ENCODE measurements around the gene GPR39. TPM values are rescaled to one million over a fixed set of nuclear protein-coding genes. Genes with fewer than 3 reads are reported as not detected.

GPR39 gene
- total RNA-seq, 1 experiment from 2014 or later = 20.9 TPM

GRCh38 chr2:132373391-132374135, 43.0 kb upstream of the GPR39 start:
- no TSS peak for BruUV-seq (replicated peaks)
- Histone ChIP-seq H3K9me3 (ENCODE audit: insufficient read depth, low read depth) (no peaks in the 10 kb centered on the region; the same call in 1 of the 2 replicates), H3K4me1 (replicated peaks; ENCODE audit: insufficient read depth) (peaks cover 28% of the 10 kb centered on the region), H3K4me3 (no peak overlapping the region), H4K20me1 (ENCODE audit: insufficient read depth) (no peaks in the 10 kb centered on the region), H3K36me3 (ENCODE audit: low read depth) (no peaks in the 10 kb centered on the region), H3K9me2 (ENCODE audit: insufficient read depth) (no peaks in the 10 kb centered on the region), H3K79me2 (ENCODE audit: low read depth) (no peaks in the 10 kb centered on the region), H3K27me3 (ENCODE audit: insufficient read depth, low read depth) (no peaks in the 10 kb centered on the region), H3K4me2 (peak overlapping the region; percentile 44), H3K27ac (peak overlapping the region; percentile 58), H2AFZ (no peak overlapping the region), H3F3A (ENCODE audit: insufficient read depth, low read depth) (peaks cover 24% of the 10 kb centered on the region; the same call in 1 of the 2 replicates)
- ChIA-PET CTCF (no interaction called here), POLR2A (ENCODE audit: unreplicated experiment) (no interaction called here)
- DNase-seq = peak in 1 of 2 experiments; percentile 83
- TF ChIP-seq CTCF (conservative IDR thresholded peaks at IDR 0.05) = no peak
- TF ChIP-seq EZH2 (IDR thresholded peaks at IDR 0.05; ENCODE audit: low read depth) = no peak
- intact Hi-C loops (cut with micrococcal nuclease; ENCODE audit: unreplicated experiment) = no loop called here

- Histone ChIP-seq H3K4me1 (replicated peaks; ENCODE audit: insufficient read depth) (peaks cover 28% of the 10 kb centered on the region), H3K9me2 (ENCODE audit: insufficient read depth) (no peaks in the 10 kb centered on the region), H3K36me3 (ENCODE audit: low read depth) (no peaks in the 10 kb centered on the region), H2AFZ (no peak overlapping the region), H3K4me2 (peak overlapping the region; percentile 44), H4K20me1 (ENCODE audit: insufficient read depth) (no peaks in the 10 kb centered on the region), H3F3A (ENCODE audit: insufficient read depth, low read depth) (peaks cover 24% of the 10 kb centered on the region; the same call in 1 of the 2 replicates), H3K79me2 (ENCODE audit: low read depth) (no peaks in the 10 kb centered on the region), H3K27me3 (ENCODE audit: insufficient read depth, low read depth) (no peaks in the 10 kb centered on the region), H3K27ac (peak overlapping the region; percentile 58), H3K9me3 (ENCODE audit: insufficient read depth, low read depth) (no peaks in the 10 kb centered on the region; the same call in 1 of the 2 replicates), H3K4me3 (no peak overlapping the region)
- ChIA-PET CTCF (no interaction called here), POLR2A (ENCODE audit: unreplicated experiment) (no interaction called here)
- TF ChIP-seq EZH2 (IDR thresholded peaks at IDR 0.05; ENCODE audit: low read depth) (no peak), CTCF (conservative IDR thresholded peaks at IDR 0.05) (no peak)
- no TSS peak for BruUV-seq (replicated peaks)
- intact Hi-C loops (cut with micrococcal nuclease; ENCODE audit: unreplicated experiment) = no loop called here
- DNase-seq = peak in 1 of 2 experiments; percentile 82
These were observed 42.5 kb upstream of the GPR39 start for GRCh38 chr2:132374151-132374550.

- POLR2A ChIA-PET (ENCODE audit: unreplicated experiment) = no interaction called here
- CTCF ChIA-PET = no interaction called here
These were observed 42.1 kb upstream of the GPR39 start for GRCh38 chr2:132374551-132374950.

More at GRCh38 chr2:132374551-132374950, 42.1 kb upstream of the GPR39 start:
- no peaks in the 10 kb centered on the region for H4K20me1 ChIP-seq (ENCODE audit: insufficient read depth)
- H3K27me3 ChIP-seq (ENCODE audit: insufficient read depth, low read depth) = no peaks in the 10 kb centered on the region
- no peak overlapping the region for H2AFZ ChIP-seq
- BruUV-seq (replicated peaks) = no TSS peak
- no peak for TF ChIP-seq EZH2 (IDR thresholded peaks at IDR 0.05; ENCODE audit: low read depth)
- TF ChIP-seq CTCF (conservative IDR thresholded peaks at IDR 0.05) = no peak
- H3K9me2 ChIP-seq (ENCODE audit: insufficient read depth) = no peaks in the 10 kb centered on the region
- H3K36me3 ChIP-seq (ENCODE audit: low read depth) = no peaks in the 10 kb centered on the region
- no peak overlapping the region for H3K4me3 ChIP-seq
- DNase-seq = peak in 1 of 2 experiments; percentile 66
- H3K4me1 ChIP-seq (replicated peaks; ENCODE audit: insufficient read depth) = peaks cover 28% of the 10 kb centered on the region
- H3K9me3 ChIP-seq (ENCODE audit: insufficient read depth, low read depth) = no peaks in the 10 kb centered on the region; the same call in 1 of the 2 replicates
- H3K79me2 ChIP-seq (ENCODE audit: low read depth) = no peaks in the 10 kb centered on the region
- peaks cover 24% of the 10 kb centered on the region; the same call in 1 of the 2 replicates for H3F3A ChIP-seq (ENCODE audit: insufficient read depth, low read depth)
- intact Hi-C loops (cut with micrococcal nuclease; ENCODE audit: unreplicated experiment) = no loop called here
- H3K4me2 ChIP-seq = peak overlapping the region; percentile 44
- peak overlapping the region; percentile 58 for H3K27ac ChIP-seq
